ENCODE measurements around the gene TOP2B. TPM values are rescaled to one million over a fixed set of nuclear protein-coding genes. Genes with fewer than 3 reads are reported as not detected.

The TOP2B gene
- total RNA-seq, 1 experiment from 2014 or later: 181 TPM

GRCh38 chr3:25597535-25598101 is 67.1 kb downstream of the TOP2B start:
- Histone ChIP-seq H3T11ph (ENCODE audit: low read length) (no peak overlapping the region), H3K14ac (ENCODE audit: insufficient read depth, low read length) (no peak overlapping the region), H4K20me1 (ENCODE audit: control insufficient read depth, insufficient read depth, insufficient read length) (no peaks in the 10 kb centered on the region), H3K27ac (ENCODE audit: insufficient read length, low read depth, low read length) (no peak overlapping the region), H3K27me3 (ENCODE audit: insufficient read depth, low read length) (no peaks in the 10 kb centered on the region), H2BK5ac (ENCODE audit: insufficient read length, low read length) (no peak overlapping the region), H3K4ac (ENCODE audit: low read depth, low read length) (no peak overlapping the region), H2BK12ac (ENCODE audit: insufficient read length, low read depth, low read length) (no peak overlapping the region), H4K5ac (ENCODE audit: insufficient read length, low read depth, low read length) (no peak overlapping the region), H3K23me2 (ENCODE audit: insufficient read length, low read depth, low read length, poor library complexity, severe bottlenecking) (no peaks in the 10 kb centered on the region), H4K91ac (ENCODE audit: insufficient read length, low read depth, low read length) (no peak overlapping the region), H3K4me2 (ENCODE audit: insufficient read depth, insufficient read length, low read length) (no peak overlapping the region), H3K18ac (ENCODE audit: insufficient read length, low read depth, low read length) (no peak overlapping the region), H2BK20ac (ENCODE audit: low read depth, low read length, poor library complexity, severe bottlenecking) (no peak overlapping the region), H2BK120ac (ENCODE audit: low read depth, low read length, poor library complexity, severe bottlenecking) (no peak overlapping the region), H2AFZ (ENCODE audit: low read length) (no peak overlapping the region), H3K4me1 (ENCODE audit: insufficient read depth, low read length) (no peaks in the 10 kb centered on the region), H3K9ac (ENCODE audit: extremely low read depth, insufficient read length, low read length) (no peak overlapping the region), H3K9me3 (ENCODE audit: control insufficient read depth, low read depth, low read length) (no peaks in the 10 kb centered on the region), H4K8ac (replicated peaks; ENCODE audit: insufficient read length, low read depth, low read length) (no peak overlapping the region), H2BK15ac (ENCODE audit: low read depth, low read length) (no peak overlapping the region), H2AK5ac (ENCODE audit: insufficient read length, low read length) (no peak overlapping the region), H3K23ac (ENCODE audit: insufficient read length, low read depth, low read length) (no peak overlapping the region), H3K79me2 (ENCODE audit: insufficient read depth, low read length) (no peaks in the 10 kb centered on the region), H3K79me1 (ENCODE audit: insufficient read depth, low read depth, low read length, poor library complexity, severe bottlenecking) (no peaks in the 10 kb centered on the region), H3K56ac (ENCODE audit: insufficient read length, low read depth, low read length) (no peak overlapping the region)
- no CpG with 5 or more reads among the region's 1 CpG for WGBS (ENCODE audit: extremely low coverage, insufficient read length, low lambda C conversion rate)
- DNase-seq: no peak
- H3K9me3 Mint-ChIP-seq: no peaks in the 10 kb centered on the region
- no peak for TF ChIP-seq CTCF (conservative IDR thresholded peaks at IDR 0.05)
- peaks cover 4 to 45% (median 30%) of the 10 kb centered on the region in 3 experiments; a peak in 5 of 7 replicates for H3K36me3 Mint-ChIP-seq (ENCODE audit: insufficient read depth in 1 of 3, low read depth in 3 of 3)
- H3K4me3 Mint-ChIP-seq: no peak overlapping the region
- peaks cover 10 to 15% of the 10 kb centered on the region in 2 experiments for H3K4me1 Mint-ChIP-seq
- H3K27ac Mint-ChIP-seq: no peak overlapping the region
- H3K27me3 Mint-ChIP-seq (ENCODE audit: low read depth): no peaks in the 10 kb centered on the region
